ENCODE data around the gene IGDCC3. TPM values are rescaled to one million over a fixed set of nuclear protein-coding genes. Genes with fewer than 3 reads are reported as not detected.

The IGDCC3 gene
- total RNA-seq, 4 donors from 2014 or later: not detected

DNA sequence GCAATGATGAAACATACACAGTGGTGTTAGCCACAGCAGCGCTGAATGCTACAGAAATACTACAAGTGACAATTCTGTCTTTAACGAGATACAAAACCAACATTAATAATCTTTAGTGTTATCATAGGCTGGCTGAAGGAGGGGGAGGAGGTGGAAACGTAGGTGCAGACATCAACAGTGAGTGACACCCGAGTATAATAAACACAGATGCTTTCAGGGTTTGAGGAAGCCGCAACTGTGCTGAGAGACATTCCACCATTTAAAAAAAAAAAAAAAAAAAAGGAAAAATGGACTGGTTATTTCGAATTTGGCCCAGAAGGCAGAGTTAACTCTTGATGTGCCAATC, 4.3 kb upstream of the IGDCC3 start:
- H3K4me1 ChIP-seq: peaks cover 0 to 39% (median 10%) of the 10 kb centered on the region in 4 donors
- no peak for DNase-seq (ENCODE audit: low spot score in 2 of 2)
- H3K36me3 ChIP-seq: no peaks in the 10 kb centered on the region
- TF ChIP-seq POLR2A (IDR thresholded peaks at IDR 0.05) (no peak), EP300 (IDR thresholded peaks at IDR 0.05) (no peak)
- TF ChIP-seq, protein P1, sequence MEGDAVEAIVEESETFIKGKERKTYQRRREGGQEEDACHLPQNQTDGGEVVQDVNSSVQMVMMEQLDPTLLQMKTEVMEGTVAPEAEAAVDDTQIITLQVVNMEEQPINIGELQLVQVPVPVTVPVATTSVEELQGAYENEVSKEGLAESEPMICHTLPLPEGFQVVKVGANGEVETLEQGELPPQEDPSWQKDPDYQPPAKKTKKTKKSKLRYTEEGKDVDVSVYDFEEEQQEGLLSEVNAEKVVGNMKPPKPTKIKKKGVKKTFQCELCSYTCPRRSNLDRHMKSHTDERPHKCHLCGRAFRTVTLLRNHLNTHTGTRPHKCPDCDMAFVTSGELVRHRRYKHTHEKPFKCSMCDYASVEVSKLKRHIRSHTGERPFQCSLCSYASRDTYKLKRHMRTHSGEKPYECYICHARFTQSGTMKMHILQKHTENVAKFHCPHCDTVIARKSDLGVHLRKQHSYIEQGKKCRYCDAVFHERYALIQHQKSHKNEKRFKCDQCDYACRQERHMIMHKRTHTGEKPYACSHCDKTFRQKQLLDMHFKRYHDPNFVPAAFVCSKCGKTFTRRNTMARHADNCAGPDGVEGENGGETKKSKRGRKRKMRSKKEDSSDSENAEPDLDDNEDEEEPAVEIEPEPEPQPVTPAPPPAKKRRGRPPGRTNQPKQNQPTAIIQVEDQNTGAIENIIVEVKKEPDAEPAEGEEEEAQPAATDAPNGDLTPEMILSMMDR (IDR thresholded peaks at IDR 0.05): no peak
- H3K27ac ChIP-seq: no peak overlapping the region
- no peaks in the 10 kb centered on the region for H3K9me3 ChIP-seq
- H3K27me3 ChIP-seq: peaks cover 0 to 10% of the 10 kb centered on the region in 2 donors
- H3K4me3 ChIP-seq: no peak overlapping the region
- WGBS, 2 donors: 58 to 67% methylated on average over 6 of the region's 6 CpGs

DNA sequence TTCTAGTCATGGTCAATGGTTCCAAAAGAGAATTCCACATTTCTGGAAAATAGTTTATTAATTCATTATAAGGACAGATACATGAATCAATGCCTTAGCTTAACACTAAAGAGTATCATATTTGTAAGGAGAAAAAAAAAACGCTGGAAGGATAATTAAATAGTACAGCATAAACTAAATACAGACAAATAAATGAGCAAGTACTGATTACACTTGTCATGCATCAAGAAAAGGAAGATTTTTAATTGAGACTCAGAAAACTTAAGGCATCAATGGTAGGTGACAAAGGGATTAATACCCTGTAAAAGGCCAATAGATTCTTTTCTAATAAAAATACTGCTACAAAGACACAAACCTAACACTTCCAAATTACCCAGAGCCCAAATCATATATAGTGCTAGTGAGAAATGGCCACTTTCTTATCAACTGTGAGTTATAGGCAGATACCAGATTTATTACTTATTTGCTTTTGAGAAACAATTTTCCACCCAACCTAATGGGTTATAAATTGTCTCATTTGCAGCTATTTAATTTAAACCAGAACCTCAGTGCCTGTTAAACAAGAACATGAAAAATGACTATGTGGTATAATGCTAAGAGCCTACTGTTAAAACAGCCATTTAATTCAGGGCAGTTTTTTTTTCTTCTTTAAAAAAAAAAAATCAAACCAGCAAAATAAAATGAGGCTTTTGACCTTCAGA, 3.8 kb upstream of the IGDCC3 start:
- TF ChIP-seq POLR2A (IDR thresholded peaks at IDR 0.05) (no peak), EP300 (IDR thresholded peaks at IDR 0.05) (no peak)
- TF ChIP-seq, protein P1 (IDR thresholded peaks at IDR 0.05): no peak
- DNase-seq (ENCODE audit: low spot score in 2 of 2): no peak
- no peak overlapping the region for H3K27ac ChIP-seq
- no peaks in the 10 kb centered on the region for H3K36me3 ChIP-seq
- peaks cover 0 to 13% of the 10 kb centered on the region in 2 donors for H3K27me3 ChIP-seq
- H3K4me1 ChIP-seq: peaks cover 0 to 44% (median 12%) of the 10 kb centered on the region in 4 donors
- 77 to 80% methylated on average over 1 of the region's 1 CpG for WGBS, 2 donors
- no peaks in the 10 kb centered on the region for H3K9me3 ChIP-seq
- no peak overlapping the region for H3K4me3 ChIP-seq

DNA sequence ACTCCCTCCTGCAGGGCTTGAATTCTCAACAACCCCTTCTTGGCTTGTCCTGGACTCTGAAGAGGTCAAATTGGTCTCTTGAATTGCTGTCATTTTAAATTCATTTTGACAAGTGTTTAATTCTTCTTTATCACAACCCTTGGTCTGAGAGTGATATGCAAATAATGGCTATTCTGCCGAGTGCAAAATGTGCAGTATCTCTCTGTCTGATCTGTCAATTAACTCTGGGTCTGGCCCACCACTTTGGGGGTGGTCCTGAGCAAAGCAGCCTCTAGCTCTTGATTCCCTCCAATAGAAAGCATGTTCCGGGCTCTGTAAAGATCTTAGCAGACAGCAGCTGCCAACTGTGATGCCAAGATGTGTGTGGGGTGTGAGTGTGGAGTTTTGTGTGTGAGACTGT, 2.2 kb upstream of the IGDCC3 start:
- TF ChIP-seq POLR2A (IDR thresholded peaks at IDR 0.05) (no peak), EP300 (IDR thresholded peaks at IDR 0.05) (no peak)
- TF ChIP-seq, protein P1 (IDR thresholded peaks at IDR 0.05): no peak
- 75 to 87% methylated on average over 2 of the region's 2 CpGs for WGBS, 2 donors
- H3K27me3 ChIP-seq: peaks cover 0 to 29% of the 10 kb centered on the region in 2 donors
- no peaks in the 10 kb centered on the region for H3K9me3 ChIP-seq
- peaks cover 0 to 36% (median 7%) of the 10 kb centered on the region in 4 donors for H3K4me1 ChIP-seq
- no peaks in the 10 kb centered on the region for H3K36me3 ChIP-seq
- no peak for DNase-seq (ENCODE audit: low spot score in 2 of 2)
- no peak overlapping the region for H3K27ac ChIP-seq
- no peak overlapping the region for H3K4me3 ChIP-seq

DNA sequence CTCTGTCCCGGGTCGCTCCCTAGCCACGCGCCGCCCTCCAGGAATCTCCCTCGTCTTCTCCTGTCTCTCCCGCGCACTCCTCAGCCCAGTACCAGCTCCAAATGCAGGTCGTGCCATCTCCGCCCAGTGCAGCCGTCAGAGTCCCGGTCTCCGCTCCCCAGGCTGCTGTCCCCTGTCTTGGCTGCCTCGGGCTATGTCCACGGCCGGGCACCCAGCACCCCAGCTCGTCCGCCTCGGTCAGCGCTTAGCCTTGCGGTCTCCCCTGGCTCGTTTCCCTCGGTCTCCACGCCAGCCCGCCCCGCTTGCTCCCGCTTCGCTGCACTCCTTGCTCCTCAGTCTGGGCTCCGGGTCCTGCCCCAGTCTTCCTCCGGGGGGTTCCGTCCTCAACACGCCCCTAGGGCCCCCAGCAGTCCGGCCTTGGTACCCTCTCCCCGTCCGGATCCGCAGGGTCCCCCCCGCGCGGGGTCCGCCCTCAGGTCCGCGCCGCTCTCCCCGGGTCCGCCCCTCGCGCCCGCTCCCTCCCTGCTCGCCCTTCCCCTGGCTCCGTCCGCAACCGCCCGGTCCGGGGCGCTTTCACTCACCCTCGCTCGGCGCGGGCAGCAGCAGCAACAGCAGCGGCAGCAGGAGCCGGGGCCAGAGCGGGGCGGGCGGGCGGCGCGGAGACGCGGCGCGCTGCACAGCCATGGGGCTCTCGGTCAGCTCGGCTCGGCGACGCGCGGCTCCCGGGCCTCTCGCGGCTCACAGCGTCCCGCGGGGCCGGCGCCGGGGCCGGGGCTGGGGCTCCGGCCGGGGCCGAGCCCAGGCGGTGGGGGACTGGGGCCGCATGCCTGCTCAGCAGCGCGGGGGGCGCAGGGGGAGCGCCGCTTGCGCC, 462 bp downstream of the IGDCC3 start:
- no peaks in the 10 kb centered on the region for H3K9me3 ChIP-seq
- no peak overlapping the region for H3K27ac ChIP-seq
- peaks cover 0 to 25% (median 4%) of the 10 kb centered on the region in 4 donors for H3K4me1 ChIP-seq
- no peaks in the 10 kb centered on the region for H3K36me3 ChIP-seq
- TF ChIP-seq, protein P1 (IDR thresholded peaks at IDR 0.05): no peak
- TF ChIP-seq EP300 (IDR thresholded peaks at IDR 0.05) (no peak), POLR2A (IDR thresholded peaks at IDR 0.05) (no peak)
- H3K27me3 ChIP-seq: peaks cover 0 to 50% of the 10 kb centered on the region in 2 donors
- peak overlapping the region; percentile 32 to 61 (median 51) for H3K4me3 ChIP-seq
- no peak for DNase-seq (ENCODE audit: low spot score in 2 of 2)
- whole genome bisulfite sequencing, 2 donors: 0 to 1% methylated on average over 46 to 59 of the region's 99 CpGs

DNA sequence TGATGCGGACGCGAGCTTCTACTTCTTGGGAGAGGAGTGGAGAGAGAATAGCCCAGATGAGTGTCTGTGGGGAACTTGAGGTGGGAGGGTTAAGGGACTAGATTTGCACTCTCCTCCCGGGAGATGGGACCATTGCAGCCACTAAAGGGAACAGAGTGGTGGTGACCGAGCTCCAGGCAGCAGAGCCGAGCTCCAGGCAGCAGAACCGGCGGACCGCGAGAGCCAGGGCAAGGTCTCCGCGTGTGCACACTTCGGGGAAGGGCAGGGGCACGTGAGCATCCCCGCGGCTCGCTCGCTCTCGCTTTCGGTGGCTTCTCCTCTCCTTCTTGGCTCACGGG, 1.1 kb downstream of the IGDCC3 start:
- TF ChIP-seq, protein P1 (IDR thresholded peaks at IDR 0.05): no peak
- TF ChIP-seq EP300 (IDR thresholded peaks at IDR 0.05) (no peak), POLR2A (IDR thresholded peaks at IDR 0.05) (no peak)
- H3K27me3 ChIP-seq: peaks cover 0 to 56% of the 10 kb centered on the region in 2 donors

More for the DNA sequence above, 1.1 kb downstream of the IGDCC3 start:
- no peak for DNase-seq (ENCODE audit: low spot score in 2 of 2)
- Histone ChIP-seq H3K36me3 (no peaks in the 10 kb centered on the region), H3K27ac (no peak overlapping the region), H3K4me3 (peak overlapping the region; percentile 32 to 61 (median 51)), H3K9me3 (no peaks in the 10 kb centered on the region), H3K4me1 (peaks cover 0 to 25% (median 4%) of the 10 kb centered on the region in 4 donors)
- 0 to 2% methylated on average over 15 to 21 of the region's 21 CpGs for WGBS, 2 donors

All from tibial nerve (tissue), 4 donors.